IMR-90 (cell line): ENCODE data around the gene CLEC4G. TPM values are rescaled to one million over a fixed set of nuclear protein-coding genes. Genes with fewer than 3 reads are reported as not detected.

Experiments
- ATAC-seq: fragments of 200-7000 bp; cut with Tn5 transposase; 2 replicates; pipeline ENCODE4 v1.9.1; 2020; ENCODE audit warnings: low read depth, mild to moderate bottlenecking, moderate library complexity
- BruUV-seq: library from RNA; stranded (reverse); fragments of 400-500 nt; replicated peaks from 2 replicates; lab custom pipeline; 2021; lab: Mats Ljungman, UMichigan
- CTCF ChIA-PET: fragments of 300-600 bp; formaldehyde crosslinking; extraction: SDS; loops from one replicate; lab custom pipeline; 2021; ENCODE audit warnings: antibody characterized with exemption; lab: Yijun Ruan, JAX
- POLR2A ChIA-PET: fragments of 300-600 bp; sonication (Branson Sonifier 250); formaldehyde crosslinking; loops from one replicate; lab custom pipeline; 2022; ENCODE audit warnings: antibody characterized with exemption; ENCODE audit not compliant: unreplicated experiment; lab: Charles Lee
- DNase-seq: peaks from one replicate; pipeline ENCODE4 v3.0.0; 2013
- H2AFZ ChIP-seq: replicated peaks from 2 replicates; pipeline ENCODE3; 2013; ENCODE audit warnings: low read length, mild to moderate bottlenecking; ENCODE audit not compliant: poor library complexity
- H2AK5ac ChIP-seq: 2 replicates; pipeline ENCODE4 v1.6.1; 2013; ENCODE audit warnings: low read depth, low read length, inconsistent platforms
- H2AK9ac ChIP-seq: replicated peaks from 2 replicates; pipeline ENCODE3; 2013; ENCODE audit warnings: mild to moderate bottlenecking, low read depth, low read length, moderate library complexity; ENCODE audit not compliant: poor library complexity
- H2BK120ac ChIP-seq: 2 replicates; pipeline ENCODE4 v1.6.1; 2013; ENCODE audit warnings: low read depth, low read length, inconsistent platforms
- H2BK15ac ChIP-seq: 3 replicates; pipeline ENCODE4 v1.6.1; 2013; ENCODE audit warnings: low read depth, low read length, inconsistent platforms
- H2BK20ac ChIP-seq: 2 replicates; pipeline ENCODE4 v1.6.1; 2013; ENCODE audit warnings: low read depth, mild to moderate bottlenecking, inconsistent platforms, low read length, moderate library complexity
- H2BK5ac ChIP-seq: 2 replicates; pipeline ENCODE4 v1.6.1; 2013; ENCODE audit warnings: mild to moderate bottlenecking, low read depth, low read length, inconsistent platforms; ENCODE audit not compliant: poor library complexity, severe bottlenecking
- H3K14ac ChIP-seq: replicated peaks from 2 replicates; pipeline ENCODE4 v1.6.1; 2013; ENCODE audit warnings: low read depth, low read length, inconsistent platforms
- H3K18ac ChIP-seq: 2 replicates; pipeline ENCODE4 v1.6.1; 2013; ENCODE audit warnings: low read depth, low read length, control low read depth
- H3K23ac ChIP-seq: 2 replicates; pipeline ENCODE4 v1.6.1; 2013; ENCODE audit warnings: low read depth, low read length, inconsistent platforms
- H3K27ac ChIP-seq: 2 replicates; pipeline ENCODE4 v1.5.1; 2013; ENCODE audit warnings: mild to moderate bottlenecking, control low read depth, low read length; ENCODE audit not compliant: insufficient read depth
- H3K27me3 ChIP-seq: 2 replicates; pipeline ENCODE4 v1.6.1; 2013; ENCODE audit warnings: low read length; ENCODE audit not compliant: control insufficient read depth, insufficient read depth
- H3K36me3 ChIP-seq: 2 replicates; pipeline ENCODE4 v1.6.1; 2013; ENCODE audit warnings: low read length, mixed read lengths; ENCODE audit not compliant: control insufficient read depth, insufficient read depth
- H3K4ac ChIP-seq: 2 replicates; pipeline ENCODE4 v1.6.1; 2013; ENCODE audit warnings: low read depth, low read length, inconsistent platforms
- H3K4me1 ChIP-seq: 2 replicates; pipeline ENCODE4 v1.6.1; 2013; ENCODE audit warnings: low read length, mixed read lengths; ENCODE audit not compliant: control insufficient read depth, insufficient read depth
- H3K4me2 ChIP-seq: 2 replicates; pipeline ENCODE4 v1.6.1; 2013; ENCODE audit warnings: low read depth, mild to moderate bottlenecking, control low read depth, low read length, moderate library complexity
- H3K4me3 ChIP-seq: 2 replicates; pipeline ENCODE4 v1.5.1; 2013; ENCODE audit warnings: low read depth, mild to moderate bottlenecking, control low read depth, low read length, moderate library complexity; ENCODE audit not compliant: insufficient read depth
- H3K56ac ChIP-seq: 2 replicates; pipeline ENCODE4 v1.6.1; 2013; ENCODE audit warnings: low read length, inconsistent platforms; ENCODE audit not compliant: insufficient read depth; ENCODE audit errors: extremely low read depth
- H3K79me1 ChIP-seq, 2 experiments: 2 replicates each; pipeline ENCODE4 v1.6.1; 2013; ENCODE audit warnings: low read length in 2 of 2, inconsistent platforms in 1 of 2, low read depth in 1 of 2
- H3K9ac ChIP-seq: 2 replicates; pipeline ENCODE4 v1.6.1; 2013; ENCODE audit warnings: low read depth, low read length, control low read depth
- H3K9me1 ChIP-seq: 2 replicates; pipeline ENCODE4 v1.6.1; 2013; ENCODE audit warnings: low read length, inconsistent platforms; ENCODE audit not compliant: insufficient read depth
- H3K9me3 ChIP-seq: 2 replicates; pipeline ENCODE4 v1.6.1; 2013; ENCODE audit warnings: low read length; ENCODE audit not compliant: control insufficient read depth, insufficient read depth
- H4K20me1 ChIP-seq: 2 replicates; pipeline ENCODE4 v1.6.1; 2013; ENCODE audit warnings: low read length, inconsistent platforms; ENCODE audit not compliant: insufficient read depth
- H4K5ac ChIP-seq: 2 replicates; pipeline ENCODE4 v1.6.1; 2013; ENCODE audit warnings: mild to moderate bottlenecking, low read depth, low read length, control low read depth
- H4K8ac ChIP-seq, 2 experiments: 2 replicates each; pipeline ENCODE4 v1.6.1; 2013; ENCODE audit warnings: low read depth in 2 of 2, low read length in 2 of 2, control low read depth in 1 of 2, inconsistent platforms in 1 of 2
- H4K91ac ChIP-seq: 2 replicates; pipeline ENCODE4 v1.6.1; 2013; ENCODE audit warnings: low read depth, low read length, inconsistent platforms; ENCODE audit not compliant: insufficient read depth
- BHLHE40 ChIP-seq: fragments of 150-350 bp; IDR thresholded peaks from 2 replicates; pipeline ENCODE4 v1.6.1; 2016; ENCODE audit warnings: mild to moderate bottlenecking, low read depth, low read length
- CEBPB ChIP-seq: IDR thresholded peaks from 2 replicates; pipeline ENCODE4 v1.6.1; 2012; ENCODE audit warnings: low read depth, low read length, improper control_type of control experiment
- CHD1 ChIP-seq: IDR thresholded peaks from 2 replicates; pipeline ENCODE4 v1.6.1; 2012; ENCODE audit warnings: low read depth, low read length, improper control_type of control experiment
- CTCF ChIP-seq: conservative IDR thresholded peaks from 2 replicates; pipeline ENCODE4 v1.5.1; 2012; ENCODE audit warnings: mild to moderate bottlenecking, low read depth, low read length, improper control_type of control experiment
- ELK1 ChIP-seq: fragments of 150-350 bp; IDR thresholded peaks from 2 replicates; pipeline ENCODE4 v1.6.1; 2016; ENCODE audit warnings: low read depth, mild to moderate bottlenecking, low read length, moderate library complexity, borderline replicate concordance
- FOS ChIP-seq: fragments of 150-350 bp; IDR thresholded peaks from 2 replicates; pipeline ENCODE4 v1.6.1; 2016; ENCODE audit warnings: low read depth, low read length
- MAFK ChIP-seq: IDR thresholded peaks from 2 replicates; pipeline ENCODE4 v1.6.1; 2012; ENCODE audit warnings: low read depth, low read length, improper control_type of control experiment
- MAZ ChIP-seq: IDR thresholded peaks from 2 replicates; pipeline ENCODE4 v1.6.1; 2012; ENCODE audit warnings: low read depth, mild to moderate bottlenecking, low read length, improper control_type of control experiment, moderate library complexity, borderline replicate concordance
- NFE2L2 ChIP-seq: fragments of 150-350 bp; IDR thresholded peaks from 2 replicates; pipeline ENCODE4 v1.6.1; 2016; ENCODE audit warnings: low read depth, mild to moderate bottlenecking, low read length
- RCOR1 ChIP-seq: IDR thresholded peaks from 2 replicates; pipeline ENCODE4 v1.6.1; 2012; ENCODE audit warnings: mild to moderate bottlenecking, low read length, improper control_type of control experiment; ENCODE audit not compliant: insufficient replicate concordance
- RFX5 ChIP-seq: IDR thresholded peaks from 2 replicates; pipeline ENCODE4 v1.8.0; 2012; ENCODE audit warnings: low read depth, mild to moderate bottlenecking, low read length, moderate library complexity
- SMC3 ChIP-seq: fragments of 150-350 bp; IDR thresholded peaks from 2 replicates; pipeline ENCODE4 v1.6.1; 2016; ENCODE audit warnings: low read depth, mild to moderate bottlenecking, antibody characterized with exemption, low read length, moderate library complexity
- WGBS, 2 experiments: methylation state at CpG; one replicate each; pipeline versions ENCODE4 v1.1.5 to v1.1.7; 2013; ENCODE audit warnings: missing lambda C conversion rate in 2 of 2; ENCODE audit not compliant: insufficient read length in 1 of 2; ENCODE audit errors: extremely low coverage in 2 of 2; 5-methylcytosine and 5-hydroxymethylcytosine counted together
- dilution Hi-C: fragments of 300-500 bp; cut with HindIII; formaldehyde crosslinking; loops from one replicate; pipeline ENCODE4 v1.14.3; 2018; ENCODE audit warnings: low sequenced_read_pairs; ENCODE audit not compliant: unreplicated experiment
- in situ Hi-C: fragments of 300-500 bp; cut with MboI; formaldehyde crosslinking; loops from 3 replicates; pipeline ENCODE4 v1.14.3; 2019; ENCODE audit warnings: low sequenced_read_pairs, inconsistent platforms, mixed read lengths
- intact Hi-C: fragments of 100-400 bp; cut with micrococcal nuclease; formaldehyde crosslinking; loops from 2 replicates; pipeline ENCODE4 v1.10.0; 2022
- polyA plus RNA-seq, 3 experiments: library from polyadenylated mRNA; depleted of rRNA; stranded (reverse); fragments of >200 nt; gene quantifications; 2 replicates each; pipeline ENCODE4 v1.2.3, GENCODE V29; 2012; ENCODE audit warnings: low replicate concordance in 1 of 3
- total RNA-seq: library from RNA; depleted of rRNA; stranded (reverse); fragments of >200 nt; gene quantifications from 2 replicates; pipeline ENCODE4 v1.2.3, GENCODE V29; 2012

CLEC4G gene
- total and polyA plus RNA-seq, 2 of the 4 experiments (the other 2 are of a cell fraction) = not detected

- H3K4me2 ChIP-seq = no peak overlapping the region
- H3K23ac ChIP-seq = no peak overlapping the region
- H3K4ac ChIP-seq = no peak overlapping the region
- H2AK5ac ChIP-seq = no peak overlapping the region
- H3K4me1 ChIP-seq = no peaks in the 10 kb centered on the region
- H3K79me1 ChIP-seq = no peaks in the 10 kb centered on the region
- H2BK15ac ChIP-seq = no peak overlapping the region
- H3K27ac ChIP-seq = no peak overlapping the region
- DNase-seq = no peak
- ChIA-PET CTCF (no interaction called here), POLR2A (no interaction called here)
- no peak overlapping the region for H3K14ac ChIP-seq
- in situ Hi-C loops = no loop called here
- no peaks in the 10 kb centered on the region for H3K36me3 ChIP-seq
- H3K9me3 ChIP-seq = peaks cover 2% of the 10 kb centered on the region; the same call in 1 of the 2 replicates
- no peak overlapping the region for H2BK5ac ChIP-seq
- H3K56ac ChIP-seq = no peak overlapping the region
- H3K9me1 ChIP-seq = no peaks in the 10 kb centered on the region
- dilution Hi-C loops = no loop called here
- no peak overlapping the region for H3K9ac ChIP-seq
- H2AFZ ChIP-seq = no peak overlapping the region
- no peak overlapping the region for H2BK20ac ChIP-seq
- H4K5ac ChIP-seq = no peak overlapping the region
- intact Hi-C loops = no loop called here
- no peak overlapping the region for H4K8ac ChIP-seq
- H3K4me3 ChIP-seq = no peak overlapping the region
- H4K91ac ChIP-seq = no peak overlapping the region
- H2BK120ac ChIP-seq = no peak overlapping the region
- H4K20me1 ChIP-seq = no peaks in the 10 kb centered on the region
- no peak overlapping the region for H2AK9ac ChIP-seq
- peaks cover 4% of the 10 kb centered on the region for H3K27me3 ChIP-seq
- no peak overlapping the region for H3K18ac ChIP-seq
- TF ChIP-seq CEBPB (no peak), CHD1 (no peak), FOS (no peak), RFX5 (no peak), BHLHE40 (no peak), RCOR1 (no peak), NFE2L2 (no peak), MAFK (no peak), ELK1 (no peak), MAZ (no peak), SMC3 (no peak), CTCF (no peak)
- no TSS peak for BruUV-seq
- WGBS, 2 experiments = no CpG with 5 or more reads among the region's 1 CpG
- ATAC-seq = no peak
These were observed 15.1 kb downstream of the CLEC4G start for GRCh38 chr19:7716762-7717161.
